ENCODE measurements around the gene KRTAP22-1.

DNA sequence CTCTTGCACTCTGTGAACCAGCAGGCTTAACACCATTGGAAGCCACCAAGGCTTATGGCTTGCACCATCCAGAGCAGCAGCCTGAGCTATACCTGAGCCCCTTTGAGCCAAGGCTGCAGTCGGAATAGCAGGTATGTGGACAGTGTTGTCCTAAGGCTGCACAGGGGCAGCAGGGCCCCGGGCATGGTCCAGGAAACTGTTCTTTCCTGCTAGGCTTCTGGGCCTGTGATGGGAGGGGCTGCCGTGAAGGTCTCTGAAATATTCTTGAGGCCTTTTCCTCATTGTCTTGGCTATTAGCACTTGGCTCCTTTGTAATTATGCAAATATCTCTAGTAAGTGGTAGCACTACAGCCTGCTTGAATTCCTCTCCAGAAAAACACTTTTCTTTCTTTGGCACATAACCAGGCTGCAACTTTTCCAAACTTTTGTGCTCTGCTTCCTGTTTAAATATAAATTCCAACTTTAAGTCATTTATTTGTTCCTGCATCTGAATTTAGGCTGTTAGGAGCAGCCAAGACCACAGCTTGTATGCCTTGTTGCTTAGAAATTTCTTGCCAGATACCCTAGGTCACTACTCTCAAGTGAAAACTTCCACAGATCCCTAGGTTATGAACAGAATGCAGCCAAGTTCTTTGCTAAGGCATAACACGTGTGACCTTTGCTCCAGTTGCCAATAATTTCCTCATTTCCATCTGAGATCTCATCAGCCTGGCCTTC is 24.7 kb downstream of the KRTAP22-1 start:
- TF ChIP-seq RFX5 (IDR thresholded peaks at IDR 0.05; ENCODE audit: borderline replicate concordance, low read depth, low read length) = no peak
- TF ChIP-seq POLR2A (IDR thresholded peaks at IDR 0.05; ENCODE audit: control extremely low read depth in 1 of 2, low read depth in 2 of 2, low read length in 2 of 2) = no peak
- TF ChIP-seq EGR1 (IDR thresholded peaks at IDR 0.05; ENCODE audit: borderline replicate concordance, low read depth, low read length) = no peak
- no peak for TF ChIP-seq EP300 (IDR thresholded peaks at IDR 0.05; ENCODE audit: borderline replicate concordance in 1 of 2, low read depth in 2 of 2, low read length in 2 of 2)
- TF ChIP-seq, protein P1, sequence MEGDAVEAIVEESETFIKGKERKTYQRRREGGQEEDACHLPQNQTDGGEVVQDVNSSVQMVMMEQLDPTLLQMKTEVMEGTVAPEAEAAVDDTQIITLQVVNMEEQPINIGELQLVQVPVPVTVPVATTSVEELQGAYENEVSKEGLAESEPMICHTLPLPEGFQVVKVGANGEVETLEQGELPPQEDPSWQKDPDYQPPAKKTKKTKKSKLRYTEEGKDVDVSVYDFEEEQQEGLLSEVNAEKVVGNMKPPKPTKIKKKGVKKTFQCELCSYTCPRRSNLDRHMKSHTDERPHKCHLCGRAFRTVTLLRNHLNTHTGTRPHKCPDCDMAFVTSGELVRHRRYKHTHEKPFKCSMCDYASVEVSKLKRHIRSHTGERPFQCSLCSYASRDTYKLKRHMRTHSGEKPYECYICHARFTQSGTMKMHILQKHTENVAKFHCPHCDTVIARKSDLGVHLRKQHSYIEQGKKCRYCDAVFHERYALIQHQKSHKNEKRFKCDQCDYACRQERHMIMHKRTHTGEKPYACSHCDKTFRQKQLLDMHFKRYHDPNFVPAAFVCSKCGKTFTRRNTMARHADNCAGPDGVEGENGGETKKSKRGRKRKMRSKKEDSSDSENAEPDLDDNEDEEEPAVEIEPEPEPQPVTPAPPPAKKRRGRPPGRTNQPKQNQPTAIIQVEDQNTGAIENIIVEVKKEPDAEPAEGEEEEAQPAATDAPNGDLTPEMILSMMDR (IDR thresholded peaks at IDR 0.05; ENCODE audit: control extremely low read depth in 1 of 3, insufficient read depth in 1 of 3, low read depth in 1 of 3, low read length in 3 of 3) = no peak
- no peak for TF ChIP-seq BCL11A (IDR thresholded peaks at IDR 0.05; ENCODE audit: low read depth in 2 of 2, low read length in 2 of 2)
- no peak for TF ChIP-seq CEBPB (IDR thresholded peaks at IDR 0.05; ENCODE audit: low read depth, low read length)
- TF ChIP-seq, protein P2, sequence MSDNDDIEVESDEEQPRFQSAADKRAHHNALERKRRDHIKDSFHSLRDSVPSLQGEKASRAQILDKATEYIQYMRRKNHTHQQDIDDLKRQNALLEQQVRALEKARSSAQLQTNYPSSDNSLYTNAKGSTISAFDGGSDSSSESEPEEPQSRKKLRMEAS (IDR thresholded peaks at IDR 0.05) = no peak
- TF ChIP-seq, protein P3, sequence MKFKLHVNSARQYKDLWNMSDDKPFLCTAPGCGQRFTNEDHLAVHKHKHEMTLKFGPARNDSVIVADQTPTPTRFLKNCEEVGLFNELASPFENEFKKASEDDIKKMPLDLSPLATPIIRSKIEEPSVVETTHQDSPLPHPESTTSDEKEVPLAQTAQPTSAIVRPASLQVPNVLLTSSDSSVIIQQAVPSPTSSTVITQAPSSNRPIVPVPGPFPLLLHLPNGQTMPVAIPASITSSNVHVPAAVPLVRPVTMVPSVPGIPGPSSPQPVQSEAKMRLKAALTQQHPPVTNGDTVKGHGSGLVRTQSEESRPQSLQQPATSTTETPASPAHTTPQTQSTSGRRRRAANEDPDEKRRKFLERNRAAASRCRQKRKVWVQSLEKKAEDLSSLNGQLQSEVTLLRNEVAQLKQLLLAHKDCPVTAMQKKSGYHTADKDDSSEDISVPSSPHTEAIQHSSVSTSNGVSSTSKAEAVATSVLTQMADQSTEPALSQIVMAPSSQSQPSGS (IDR thresholded peaks at IDR 0.05; ENCODE audit: low read length) = no peak

All from H1 (cell line).